ENCODE measurements around the gene NAV2. TPM values are rescaled to one million over a fixed set of nuclear protein-coding genes. Genes with fewer than 3 reads are reported as not detected.
A peak's percentile ranks its signal among the peaks of the same experiment; 100 is the strongest.

The NAV2 gene
- total RNA-seq, 1 donor from 2014 or later, result 9.6 TPM

DNA sequence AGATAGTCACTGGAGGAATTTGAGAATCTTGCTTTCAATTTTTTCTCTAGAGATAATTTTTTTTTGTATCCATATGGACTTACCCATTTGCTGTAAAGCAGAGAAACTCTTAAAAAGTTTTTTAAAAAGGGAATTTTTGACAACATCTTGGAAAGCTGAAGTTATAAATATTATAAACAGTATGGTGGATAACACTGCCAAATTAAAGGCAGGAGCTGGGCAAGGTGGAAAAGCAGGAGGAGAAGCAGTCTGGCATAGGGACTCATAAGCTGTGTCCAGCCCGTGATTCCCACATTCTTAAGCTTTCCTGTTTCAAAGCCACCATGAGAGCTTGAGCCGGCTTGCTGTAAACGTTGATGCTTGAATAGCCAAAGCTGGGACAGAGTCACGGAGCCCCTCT, 149.5 kb downstream of the NAV2 start:
- Histone ChIP-seq H2AFZ (replicated peaks) (no peak overlapping the region), H3K27ac (no peak overlapping the region), H3K79me2 (ENCODE audit: low read depth) (no peaks in the 10 kb centered on the region), H3K4me3 (no peak overlapping the region), H3K36me3 (no peaks in the 10 kb centered on the region), H4K20me1 (ENCODE audit: low read depth) (no peaks in the 10 kb centered on the region), H3F3A (ENCODE audit: low read depth) (no peaks in the 10 kb centered on the region), H3K4me1 (peaks cover 23% of the 10 kb centered on the region), H3K4me2 (no peak overlapping the region), H3K9me3 (ENCODE audit: low read depth) (no peaks in the 10 kb centered on the region), H3K27me3 (no peaks in the 10 kb centered on the region), H3K9ac (no peak overlapping the region)
- H3K9me3 Mint-ChIP-seq, result peaks cover 10% of the 10 kb centered on the region
- H3K27ac Mint-ChIP-seq, result no peak overlapping the region
- no peak overlapping the region for H3K4me3 Mint-ChIP-seq
- TF ChIP-seq EZH2phosphoT487 (IDR thresholded peaks at IDR 0.05) (no peak), EZH2 (IDR thresholded peaks at IDR 0.05) (no peak)
- TF ChIP-seq, protein P1, sequence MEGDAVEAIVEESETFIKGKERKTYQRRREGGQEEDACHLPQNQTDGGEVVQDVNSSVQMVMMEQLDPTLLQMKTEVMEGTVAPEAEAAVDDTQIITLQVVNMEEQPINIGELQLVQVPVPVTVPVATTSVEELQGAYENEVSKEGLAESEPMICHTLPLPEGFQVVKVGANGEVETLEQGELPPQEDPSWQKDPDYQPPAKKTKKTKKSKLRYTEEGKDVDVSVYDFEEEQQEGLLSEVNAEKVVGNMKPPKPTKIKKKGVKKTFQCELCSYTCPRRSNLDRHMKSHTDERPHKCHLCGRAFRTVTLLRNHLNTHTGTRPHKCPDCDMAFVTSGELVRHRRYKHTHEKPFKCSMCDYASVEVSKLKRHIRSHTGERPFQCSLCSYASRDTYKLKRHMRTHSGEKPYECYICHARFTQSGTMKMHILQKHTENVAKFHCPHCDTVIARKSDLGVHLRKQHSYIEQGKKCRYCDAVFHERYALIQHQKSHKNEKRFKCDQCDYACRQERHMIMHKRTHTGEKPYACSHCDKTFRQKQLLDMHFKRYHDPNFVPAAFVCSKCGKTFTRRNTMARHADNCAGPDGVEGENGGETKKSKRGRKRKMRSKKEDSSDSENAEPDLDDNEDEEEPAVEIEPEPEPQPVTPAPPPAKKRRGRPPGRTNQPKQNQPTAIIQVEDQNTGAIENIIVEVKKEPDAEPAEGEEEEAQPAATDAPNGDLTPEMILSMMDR (IDR thresholded peaks at IDR 0.05), result no peak
- H3K4me1 Mint-ChIP-seq, result peaks cover 27% of the 10 kb centered on the region
- peaks cover 9% of the 10 kb centered on the region for H3K36me3 Mint-ChIP-seq
- H3K27me3 Mint-ChIP-seq (ENCODE audit: insufficient read depth, low read depth), result peaks cover 4% of the 10 kb centered on the region
- no peak for DNase-seq (ENCODE audit: low spot score)

DNA sequence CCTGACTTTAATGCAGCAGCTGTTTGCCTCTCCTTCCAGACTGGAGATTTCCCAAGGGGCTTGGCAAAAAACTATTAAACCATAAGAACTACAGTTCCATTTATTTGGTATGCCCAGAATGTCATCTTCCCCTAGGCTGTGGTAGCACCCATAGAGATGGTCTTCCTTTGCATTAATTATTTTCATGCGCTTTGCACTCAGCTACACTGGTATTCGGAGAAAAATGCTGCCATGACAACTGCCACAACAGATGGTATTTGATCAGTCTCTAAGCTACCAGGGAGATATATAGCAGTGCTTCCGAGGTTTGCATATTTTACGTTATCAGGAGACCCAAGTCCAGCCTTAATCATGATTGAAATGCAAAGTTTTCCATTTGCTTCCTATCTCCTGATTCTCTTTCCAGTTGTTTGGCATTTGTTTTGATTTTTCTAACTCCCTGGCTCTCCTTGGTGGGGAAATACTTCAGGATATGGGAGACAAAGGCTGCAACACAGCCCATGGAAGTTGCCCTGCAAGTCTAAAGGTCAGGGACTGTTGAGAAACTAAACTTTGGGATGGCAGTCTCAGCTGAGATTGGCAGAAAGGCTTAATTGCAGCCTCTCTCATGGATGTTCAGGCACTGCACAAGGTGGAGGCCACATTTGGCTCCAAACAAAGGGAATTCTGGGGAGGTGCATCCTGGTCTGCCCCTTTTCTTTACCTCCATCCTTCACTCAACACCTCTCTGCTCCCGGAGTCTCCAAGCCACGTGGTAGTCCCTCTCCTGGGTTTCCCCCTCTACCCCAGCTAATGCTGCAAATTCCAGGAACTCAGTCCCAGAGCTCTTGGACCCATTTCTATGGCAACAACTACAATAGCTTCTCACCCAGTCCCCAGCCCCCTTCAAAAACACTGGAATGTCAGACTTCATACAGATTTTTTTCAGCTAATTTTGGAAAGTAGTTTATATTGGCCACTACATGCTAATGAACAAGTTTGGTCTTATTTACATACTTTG, 151.8 kb downstream of the NAV2 start:
- no peaks in the 10 kb centered on the region for H3K36me3 ChIP-seq
- no peak for TF ChIP-seq EZH2phosphoT487 (IDR thresholded peaks at IDR 0.05)
- no peak for TF ChIP-seq EZH2 (IDR thresholded peaks at IDR 0.05)
- TF ChIP-seq, protein P1 (IDR thresholded peaks at IDR 0.05), result no peak
- no peak overlapping the region for H3K9ac ChIP-seq
- Mint-ChIP-seq H3K36me3 (no peaks in the 10 kb centered on the region), H3K9me3 (peaks cover 3% of the 10 kb centered on the region), H3K27ac (peak overlapping the region; percentile 91), H3K4me3 (peak overlapping the region; percentile 42), H3K4me1 (peaks cover 21% of the 10 kb centered on the region), H3K27me3 (ENCODE audit: insufficient read depth, low read depth) (peaks cover 8% of the 10 kb centered on the region)
- peaks cover 24% of the 10 kb centered on the region for H3K4me1 ChIP-seq
- H3F3A ChIP-seq (ENCODE audit: low read depth), result no peaks in the 10 kb centered on the region
- H3K4me2 ChIP-seq, result peak overlapping the region; percentile 24
- no peak overlapping the region for H3K27ac ChIP-seq
- H2AFZ ChIP-seq (replicated peaks), result no peak overlapping the region
- H3K79me2 ChIP-seq (ENCODE audit: low read depth), result no peaks in the 10 kb centered on the region
- no peaks in the 10 kb centered on the region for H3K27me3 ChIP-seq
- H4K20me1 ChIP-seq (ENCODE audit: low read depth), result no peaks in the 10 kb centered on the region
- H3K9me3 ChIP-seq (ENCODE audit: low read depth), result no peaks in the 10 kb centered on the region
- H3K4me3 ChIP-seq, result no peak overlapping the region
- peak; percentile 27 for DNase-seq (ENCODE audit: low spot score)

DNA sequence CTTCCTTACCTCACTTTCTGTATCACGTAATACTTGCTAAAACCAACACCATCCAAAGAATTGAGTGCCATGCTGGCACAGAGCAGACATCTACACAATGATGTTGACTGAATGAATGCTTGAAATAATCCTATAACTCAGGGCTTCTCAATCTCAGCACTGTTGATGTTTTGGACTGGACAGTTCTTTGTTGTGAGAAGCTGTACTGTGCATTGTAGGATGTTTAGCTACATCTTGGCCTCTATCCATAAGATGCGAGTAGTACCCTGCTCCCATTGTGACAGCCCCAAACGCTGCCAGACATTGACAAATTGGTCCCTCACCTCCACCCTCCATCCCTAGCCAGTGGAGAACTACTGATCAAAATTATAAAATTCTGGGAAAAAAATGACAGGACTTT, 153.4 kb downstream of the NAV2 start:
- H3K9me3 Mint-ChIP-seq, result peaks cover under 1% of the 10 kb centered on the region
- Histone ChIP-seq H3K9me3 (ENCODE audit: low read depth) (no peaks in the 10 kb centered on the region), H3K27me3 (no peaks in the 10 kb centered on the region), H3K36me3 (no peaks in the 10 kb centered on the region), H3K4me2 (no peak overlapping the region), H2AFZ (replicated peaks) (no peak overlapping the region), H3K4me1 (peaks cover 24% of the 10 kb centered on the region), H3K4me3 (no peak overlapping the region), H3K79me2 (ENCODE audit: low read depth) (no peaks in the 10 kb centered on the region), H3F3A (ENCODE audit: low read depth) (no peaks in the 10 kb centered on the region), H3K27ac (no peak overlapping the region), H3K9ac (no peak overlapping the region), H4K20me1 (ENCODE audit: low read depth) (no peaks in the 10 kb centered on the region)
- H3K4me3 Mint-ChIP-seq, result no peak overlapping the region
- no peak for DNase-seq (ENCODE audit: low spot score)
- H3K27ac Mint-ChIP-seq, result no peak overlapping the region
- no peaks in the 10 kb centered on the region for H3K36me3 Mint-ChIP-seq
- H3K27me3 Mint-ChIP-seq (ENCODE audit: insufficient read depth, low read depth), result peaks cover 6% of the 10 kb centered on the region
- TF ChIP-seq, protein P1 (IDR thresholded peaks at IDR 0.05), result no peak
- TF ChIP-seq EZH2phosphoT487 (IDR thresholded peaks at IDR 0.05) (no peak), EZH2 (IDR thresholded peaks at IDR 0.05) (no peak)
- H3K4me1 Mint-ChIP-seq, result peaks cover 21% of the 10 kb centered on the region

Data from neural progenitor cell (in vitro differentiated cells).